OCI-LY3 (cell line): Measurements from ENCODE around the gene LZTS2.
A peak's percentile ranks its signal among the peaks of the same experiment; 100 is the strongest.

Experiments
- H2AFZ ChIP-seq: fragments of 200-600, 300-600 bp; shearing (Covaris generic); 2 replicates; pipeline ENCODE4 v1.6.0; 2014; ENCODE audit warnings: antibody characterized with exemption, low read depth, low read length
- H3K27ac ChIP-seq: fragments of 200-600, 300-600 bp; sonication (generic); 2 replicates; pipeline ENCODE4 v1.5.1; 2014; ENCODE audit warnings: mild to moderate bottlenecking, low read length, moderate library complexity, mixed read lengths
- H3K27me3 ChIP-seq: fragments of 200-600, 300-600 bp; sonication (generic); 2 replicates; pipeline ENCODE4 v1.6.1; 2014; ENCODE audit warnings: low read depth, low read length, mixed read lengths
- H3K36me3 ChIP-seq: fragments of 200-600, 300-600 bp; sonication (generic); replicated peaks from 2 replicates; pipeline ENCODE3; 2014; ENCODE audit warnings: low read depth, low read length, mixed read lengths
- H3K4me1 ChIP-seq: fragments of 300-600, 200-600 bp; sonication (generic); 2 replicates; pipeline ENCODE4 v1.6.1; 2014; ENCODE audit warnings: low read length, mixed read lengths
- H3K4me2 ChIP-seq: fragments of 200-600, 300-600 bp; sonication (generic); 2 replicates; pipeline ENCODE4 v1.6.1; 2014; ENCODE audit warnings: low read length, mixed read lengths
- H3K4me3 ChIP-seq: fragments of 300-600, 200-600 bp; sonication (generic); 2 replicates; pipeline ENCODE4 v1.5.1; 2014; ENCODE audit warnings: antibody characterized with exemption, mild to moderate bottlenecking, low read length, moderate library complexity
- H3K79me2 ChIP-seq: fragments of 300-600, 200-600 bp; shearing (Covaris generic); 2 replicates; pipeline ENCODE4 v1.6.1; 2014; ENCODE audit warnings: mild to moderate bottlenecking, low read length, mixed read lengths
- H3K9ac ChIP-seq: fragments of 300-600, 200-600 bp; shearing (Covaris generic); 2 replicates; pipeline ENCODE4 v1.6.0; 2014; ENCODE audit warnings: mild to moderate bottlenecking, low read length, moderate library complexity
- H3K9me3 ChIP-seq: fragments of 200-600, 300-600 bp; shearing (Covaris generic); 2 replicates; pipeline ENCODE4 v1.6.1; 2014; ENCODE audit warnings: low read length, mixed read lengths; ENCODE audit not compliant: insufficient read depth
- H4K20me1 ChIP-seq: fragments of 200-600, 300-600 bp; sonication (generic); 2 replicates; pipeline ENCODE4 v1.6.1; 2016; ENCODE audit warnings: low read length, mixed read lengths; ENCODE audit not compliant: insufficient read depth
- CTCF ChIP-seq: fragments of 200-600, 300-600 bp; sonication (generic); IDR thresholded peaks from 2 replicates; pipeline ENCODE4 v1.5.1; 2014; ENCODE audit warnings: antibody characterized with exemption, low read length, low read depth
- EZH2phosphoT487 ChIP-seq: fragments of 200-600 bp; shearing (Covaris generic); IDR thresholded peaks from 2 replicates; pipeline ENCODE4 v1.6.1; 2018; ENCODE audit warnings: antibody characterized with exemption, mixed run types, low read depth

Gene LZTS2

DNA sequence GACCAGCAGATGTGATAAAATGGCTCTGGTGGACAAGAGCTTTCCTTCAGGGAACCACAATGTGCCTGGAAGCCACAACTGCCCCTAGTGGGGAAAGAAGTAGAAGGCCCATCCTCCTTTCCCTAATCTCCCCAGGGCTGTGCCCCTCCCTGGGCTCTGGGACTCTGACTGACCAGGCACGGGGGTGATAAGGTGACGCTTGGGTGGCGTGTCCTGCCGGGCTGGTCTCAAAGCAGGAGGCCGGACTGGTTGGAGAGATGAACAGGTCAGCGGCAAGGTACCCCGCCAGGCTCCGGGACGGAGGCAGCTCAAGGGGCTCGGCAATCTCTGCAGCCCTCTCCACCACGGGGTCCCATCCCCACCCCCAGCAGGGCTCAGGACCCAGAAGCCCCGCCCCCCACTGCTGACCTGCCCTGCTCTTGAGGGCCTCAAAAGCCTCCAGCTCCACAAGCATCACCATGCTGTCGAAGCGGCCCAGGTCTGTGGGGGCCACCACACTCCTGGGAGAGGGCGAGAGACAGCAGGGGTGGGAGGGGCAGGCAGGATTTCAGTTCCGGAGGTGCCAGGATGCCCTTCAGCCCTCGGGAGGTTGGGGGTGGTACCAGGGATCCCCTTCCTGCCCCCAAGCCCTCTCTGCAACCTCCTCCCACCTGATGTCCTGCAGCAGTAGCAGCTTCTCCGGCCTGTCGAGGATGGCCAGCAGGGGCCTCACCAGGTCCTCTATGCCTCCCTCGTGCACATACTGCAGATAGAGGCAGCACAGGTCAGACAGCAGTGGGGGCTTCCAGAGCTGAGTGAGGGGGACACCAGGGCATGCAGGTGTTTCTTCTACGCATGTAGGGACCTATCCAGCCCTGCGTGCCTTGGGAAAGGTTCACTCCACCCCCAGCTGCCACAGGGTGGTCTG is 12.2 kb downstream of the LZTS2 start:
- Histone ChIP-seq H3K9ac (no peak overlapping the region), H3K36me3 (no peaks in the 10 kb centered on the region), H2AFZ (no peak overlapping the region), H3K79me2 (no peaks in the 10 kb centered on the region), H3K27ac (no peak overlapping the region), H3K4me2 (peak overlapping the region; percentile 37; the same call in 1 of the 2 replicates), H3K4me1 (peaks cover 12% of the 10 kb centered on the region), H4K20me1 (no peaks in the 10 kb centered on the region), H3K27me3 (peaks cover 3% of the 10 kb centered on the region; the same call in 1 of the 2 replicates), H3K4me3 (no peak overlapping the region), H3K9me3 (no peaks in the 10 kb centered on the region)
- TF ChIP-seq EZH2phosphoT487 (no peak), CTCF (no peak)

DNA sequence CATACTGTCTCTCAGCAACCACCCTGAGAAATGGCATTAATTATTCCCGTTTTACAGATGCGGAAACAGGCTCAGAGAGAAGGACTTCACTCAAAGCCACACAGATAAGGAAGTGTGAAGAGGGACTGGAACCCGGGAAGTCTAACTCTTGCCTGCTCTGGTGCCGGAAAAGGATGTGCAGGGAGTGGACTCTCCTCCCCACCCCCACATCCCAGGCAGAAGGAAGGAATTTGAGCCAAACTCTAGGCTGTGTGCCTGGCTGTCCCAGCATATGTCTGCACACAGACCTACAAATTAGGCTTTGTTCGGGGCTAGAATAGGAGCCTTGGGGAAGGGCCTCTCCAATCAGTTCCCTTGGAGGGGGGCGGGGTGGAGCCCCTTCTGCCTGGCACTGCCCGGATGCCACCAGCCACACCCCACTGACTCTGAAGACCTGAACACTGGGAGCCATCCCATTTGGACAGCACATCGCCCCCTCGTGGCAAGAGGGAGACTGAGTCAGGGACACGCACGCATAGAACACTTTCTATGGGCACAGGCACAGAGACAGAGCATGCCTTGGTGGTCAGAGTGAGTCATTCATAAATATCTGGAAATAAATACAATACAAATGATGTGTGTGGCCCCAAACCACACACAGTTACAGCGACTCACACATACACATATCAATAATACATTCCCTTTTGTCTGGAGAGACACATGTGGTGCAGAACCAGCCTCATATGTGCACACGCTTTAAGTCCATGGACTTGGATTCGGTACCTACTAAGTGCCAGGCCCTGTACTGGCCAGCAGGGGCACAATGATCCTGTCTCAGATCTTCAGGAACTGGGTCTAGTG is 13.1 kb downstream of the LZTS2 start:
- no peaks in the 10 kb centered on the region for H3K36me3 ChIP-seq
- H3K27me3 ChIP-seq, result peaks cover 9% of the 10 kb centered on the region
- peaks cover 12% of the 10 kb centered on the region for H3K4me1 ChIP-seq
- no peak overlapping the region for H3K9ac ChIP-seq
- peak overlapping the region; percentile 37 for H3K4me2 ChIP-seq
- no peak overlapping the region for H2AFZ ChIP-seq
- TF ChIP-seq EZH2phosphoT487, result no peak
- TF ChIP-seq CTCF, result peak; percentile 68
- no peaks in the 10 kb centered on the region for H3K9me3 ChIP-seq
- H3K4me3 ChIP-seq, result no peak overlapping the region
- no peaks in the 10 kb centered on the region for H3K79me2 ChIP-seq
- H3K27ac ChIP-seq, result no peak overlapping the region
- no peaks in the 10 kb centered on the region for H4K20me1 ChIP-seq

- H3K4me2 ChIP-seq, result peak overlapping the region; percentile 37
- H3K4me1 ChIP-seq, result peaks cover 16% of the 10 kb centered on the region
- H4K20me1 ChIP-seq, result no peaks in the 10 kb centered on the region
- H2AFZ ChIP-seq, result no peak overlapping the region
- H3K4me3 ChIP-seq, result no peak overlapping the region
- H3K9ac ChIP-seq, result no peak overlapping the region
- no peak overlapping the region for H3K27ac ChIP-seq
- H3K36me3 ChIP-seq, result no peaks in the 10 kb centered on the region
- H3K9me3 ChIP-seq, result no peaks in the 10 kb centered on the region
- H3K79me2 ChIP-seq, result no peaks in the 10 kb centered on the region
- no peak for TF ChIP-seq CTCF
- no peak for TF ChIP-seq EZH2phosphoT487
- peaks cover 16% of the 10 kb centered on the region for H3K27me3 ChIP-seq
These were observed 13.8 kb downstream of the LZTS2 start for GRCh38 chr10:101013365-101013825.
